ENCODE data around the gene SLC30A2. TPM values are rescaled to one million over a fixed set of nuclear protein-coding genes. Genes with fewer than 3 reads are reported as not detected.

The SLC30A2 gene
- total RNA-seq, 1 experiment from 2014 or later: 0.52 TPM

GRCh38 chr1:26041978-26042377 is 3.9 kb downstream of the SLC30A2 start:
- DNase-seq (ENCODE audit: low read depth): no peak

- no peak for DNase-seq (ENCODE audit: low read depth)
Observed at GRCh38 chr1:26041401-26041800, 4.5 kb downstream of the SLC30A2 start.

GRCh38 chr1:26038904-26039303 is 7.0 kb downstream of the SLC30A2 start:
- no peak for DNase-seq (ENCODE audit: low read depth)

- DNase-seq (ENCODE audit: low read depth): no peak
Observed at GRCh38 chr1:26038477-26038876, 7.4 kb downstream of the SLC30A2 start.

DNA sequence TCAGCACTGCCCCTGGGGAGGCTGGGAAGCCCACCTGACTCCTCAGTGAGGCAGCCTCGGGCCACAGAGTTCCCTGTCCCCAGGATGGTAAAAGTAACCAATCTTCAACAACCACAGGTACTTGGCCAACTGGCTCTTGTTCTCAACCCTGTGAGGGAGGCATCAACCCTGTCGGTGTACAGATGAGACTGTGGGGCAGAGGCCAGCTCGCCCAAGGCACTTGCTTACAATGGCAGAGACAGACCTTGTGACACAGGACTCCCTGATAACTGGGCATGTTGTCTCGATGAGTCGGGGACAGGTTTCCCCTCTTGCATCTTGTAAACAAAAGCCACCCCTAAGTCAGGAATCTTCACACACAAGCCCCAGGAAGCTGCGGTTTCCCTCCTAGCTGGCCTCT is 8.0 kb downstream of the SLC30A2 start:
- no peak for DNase-seq (ENCODE audit: low read depth)

DNA sequence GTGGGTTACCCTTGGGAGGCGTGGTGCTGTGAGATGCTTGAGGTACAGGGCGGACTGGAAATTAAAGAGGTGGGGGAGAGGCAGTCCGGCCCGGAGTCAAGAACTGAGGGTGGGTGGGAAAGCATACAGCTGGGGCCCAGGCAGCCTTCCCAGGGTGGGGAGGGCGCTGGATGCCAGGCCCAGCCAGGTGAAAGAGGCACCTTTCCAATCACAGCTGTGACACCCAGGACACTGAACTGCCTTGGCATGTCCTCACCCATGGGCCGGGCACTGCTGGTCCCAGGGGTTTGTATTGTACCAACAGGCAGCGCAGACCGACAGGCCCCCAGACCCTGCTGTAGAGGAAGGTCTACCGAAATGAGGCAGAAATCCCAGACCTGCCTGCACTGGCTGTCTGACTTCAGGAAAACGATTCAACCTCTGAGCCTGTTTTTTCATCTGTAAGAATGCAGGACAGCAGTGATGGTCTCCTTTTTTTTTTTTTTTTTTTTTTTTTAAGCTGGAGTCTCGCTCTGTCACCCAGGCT is 9.1 kb downstream of the SLC30A2 start:
- no peak for DNase-seq (ENCODE audit: low read depth)

DNA sequence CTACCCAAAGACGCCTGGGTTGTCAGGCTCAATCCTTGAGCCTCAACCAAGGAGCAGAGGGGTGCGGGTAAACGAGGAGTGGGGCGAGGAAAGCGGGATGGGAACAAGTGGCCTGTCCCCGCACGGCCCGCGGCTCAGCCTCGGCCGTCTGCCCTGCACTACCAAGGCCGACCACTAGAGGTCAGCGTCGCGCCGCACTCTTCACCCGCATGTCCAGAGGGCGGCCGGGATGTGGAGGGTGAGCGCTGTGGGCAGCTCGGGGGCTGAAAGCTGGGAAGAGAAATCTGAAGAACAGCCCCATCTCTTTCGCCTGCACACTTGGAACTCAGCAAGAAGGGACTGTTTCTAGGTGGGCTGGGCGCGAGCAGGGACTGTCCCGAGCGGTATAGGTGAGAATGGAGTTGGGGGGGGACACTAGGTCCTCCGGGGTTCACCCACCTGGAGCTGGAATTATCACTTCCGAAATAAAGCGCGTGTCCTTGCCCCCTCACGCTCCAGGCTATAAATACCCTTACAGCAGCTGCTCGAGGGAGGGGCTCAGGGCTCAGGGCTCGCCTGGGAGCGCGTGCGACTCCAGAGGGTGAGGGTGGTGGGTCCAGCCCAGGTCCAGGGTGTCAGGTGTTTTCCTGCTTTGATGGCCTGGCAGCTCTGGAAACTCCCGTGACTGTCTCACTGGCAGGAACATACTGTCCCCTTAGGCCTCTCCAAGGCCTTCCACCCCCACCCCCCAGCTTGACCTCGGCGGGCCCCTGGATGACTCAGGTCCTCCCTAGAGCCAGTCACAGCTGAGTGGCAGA is 9.8 kb downstream of the SLC30A2 start:
- DNase-seq (ENCODE audit: low read depth): peak; percentile 84

DNA sequence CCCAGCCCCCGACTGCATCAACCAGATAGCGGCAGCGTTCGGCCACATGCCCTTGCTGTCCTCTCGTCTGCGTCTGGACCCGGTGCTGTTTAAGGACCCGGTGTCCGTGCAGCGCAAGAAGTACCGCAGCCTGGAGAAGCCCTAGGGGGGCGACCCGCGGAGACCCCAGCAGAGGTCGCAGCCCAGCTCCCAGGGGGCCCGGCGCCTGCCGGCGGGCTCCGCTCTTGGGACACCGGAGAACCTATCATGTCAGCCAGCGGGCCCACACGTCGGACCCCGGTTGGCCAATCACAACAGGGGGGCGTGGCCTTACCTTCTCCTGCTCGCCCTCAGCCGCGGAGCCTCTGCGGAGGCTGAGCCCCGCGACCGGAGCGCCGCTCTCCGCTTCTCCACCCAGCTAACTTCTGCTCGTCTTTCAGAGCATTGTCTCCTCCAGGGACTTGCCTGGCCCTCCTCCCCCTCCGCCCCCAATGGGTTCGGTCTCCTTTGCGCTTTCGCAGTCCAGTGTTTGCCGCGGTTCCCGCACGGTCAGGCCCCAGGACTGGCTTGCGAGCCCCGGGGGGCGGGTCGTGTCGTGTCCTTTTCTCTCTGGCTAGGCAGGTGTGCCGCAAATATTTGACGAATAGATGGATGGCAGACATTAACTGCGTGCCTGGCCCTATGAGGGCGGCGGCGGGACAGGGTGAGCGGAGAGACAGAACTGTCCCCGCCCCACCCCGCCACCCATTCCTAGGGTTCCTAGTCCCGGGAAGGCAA is 10.5 kb downstream of the SLC30A2 start:
- peak; percentile 92 for DNase-seq (ENCODE audit: low read depth)

- DNase-seq (ENCODE audit: low read depth): no peak
Observed at GRCh38 chr1:26034504-26035202, 11.3 kb downstream of the SLC30A2 start.

- DNase-seq (ENCODE audit: low read depth): no peak
Observed at GRCh38 chr1:26032656-26033357, 13.1 kb downstream of the SLC30A2 start.

- no peak for DNase-seq (ENCODE audit: low read depth)
Observed at GRCh38 chr1:26031611-26032220, 14.2 kb downstream of the SLC30A2 start.

- DNase-seq (ENCODE audit: low read depth): no peak
Observed at GRCh38 chr1:26031196-26031595, 14.7 kb downstream of the SLC30A2 start.

DNA sequence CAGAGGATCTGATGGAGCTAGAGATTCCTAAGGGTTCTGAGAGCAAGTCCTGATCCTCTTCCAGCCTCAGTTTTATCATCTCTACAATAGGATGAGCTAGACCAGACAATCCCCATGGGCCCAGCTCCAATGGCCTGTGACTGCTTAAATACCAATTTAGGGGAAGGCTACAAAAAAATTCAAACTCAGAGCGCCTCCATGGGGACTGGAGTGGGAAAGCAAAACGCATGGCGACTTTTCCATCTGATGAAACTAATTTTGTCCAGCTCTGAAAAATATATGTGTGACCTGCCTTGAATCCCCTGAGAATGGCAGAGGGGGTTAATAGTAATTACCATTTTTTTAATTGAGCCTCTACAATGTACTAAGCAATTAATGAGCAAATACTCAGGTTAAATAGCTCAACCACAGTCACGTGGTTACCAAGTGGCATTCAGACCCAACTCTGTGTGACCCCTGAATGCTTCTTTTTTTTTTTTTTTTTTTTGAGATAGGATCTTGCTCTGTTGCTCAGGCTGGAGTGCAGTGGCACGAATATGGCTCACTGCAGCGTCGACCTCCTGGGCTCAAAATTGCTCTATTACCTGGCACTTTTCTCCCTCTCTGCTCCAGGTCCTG is 15.9 kb downstream of the SLC30A2 start:
- DNase-seq (ENCODE audit: low read depth): no peak

DNA sequence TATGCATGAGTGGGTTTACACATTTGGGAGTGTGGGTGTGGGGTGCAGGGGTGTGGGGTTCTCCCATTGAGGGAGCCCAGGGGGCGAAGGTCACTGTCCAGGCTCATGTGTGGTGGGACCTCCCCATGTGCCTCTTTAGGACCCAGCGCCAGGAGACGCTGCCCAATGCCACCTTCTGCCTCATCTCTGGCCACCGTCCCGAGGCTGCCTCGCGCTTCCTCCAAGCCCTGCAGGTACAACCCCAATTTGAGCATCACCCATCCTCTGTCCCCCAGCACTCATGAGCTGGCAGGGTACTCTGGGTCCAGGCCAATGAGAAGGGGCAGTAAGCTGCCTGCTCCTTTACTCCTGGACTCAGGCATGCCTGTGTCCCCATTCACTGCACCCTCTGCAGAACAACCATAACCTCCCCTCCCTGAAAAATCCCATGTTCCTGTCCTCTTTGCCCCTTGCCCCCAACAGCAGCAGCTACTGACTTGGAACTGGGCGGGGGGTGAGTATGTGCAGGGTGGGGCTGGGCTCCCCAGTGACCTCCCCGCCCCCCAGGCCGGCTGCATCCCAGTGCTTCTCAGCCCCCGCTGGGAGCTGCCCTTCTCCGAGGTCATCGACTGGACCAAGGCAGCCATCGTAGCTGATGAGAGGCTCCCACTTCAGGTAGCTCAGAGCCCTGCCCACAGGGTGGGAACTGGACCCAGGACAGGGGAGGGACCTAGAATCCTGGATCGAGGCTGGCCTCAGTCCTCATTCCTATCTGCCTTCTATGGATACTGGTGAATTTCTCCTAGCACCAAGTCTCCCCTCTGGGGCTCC is 16.7 kb downstream of the SLC30A2 start:
- no peak for DNase-seq (ENCODE audit: low read depth)

DNA sequence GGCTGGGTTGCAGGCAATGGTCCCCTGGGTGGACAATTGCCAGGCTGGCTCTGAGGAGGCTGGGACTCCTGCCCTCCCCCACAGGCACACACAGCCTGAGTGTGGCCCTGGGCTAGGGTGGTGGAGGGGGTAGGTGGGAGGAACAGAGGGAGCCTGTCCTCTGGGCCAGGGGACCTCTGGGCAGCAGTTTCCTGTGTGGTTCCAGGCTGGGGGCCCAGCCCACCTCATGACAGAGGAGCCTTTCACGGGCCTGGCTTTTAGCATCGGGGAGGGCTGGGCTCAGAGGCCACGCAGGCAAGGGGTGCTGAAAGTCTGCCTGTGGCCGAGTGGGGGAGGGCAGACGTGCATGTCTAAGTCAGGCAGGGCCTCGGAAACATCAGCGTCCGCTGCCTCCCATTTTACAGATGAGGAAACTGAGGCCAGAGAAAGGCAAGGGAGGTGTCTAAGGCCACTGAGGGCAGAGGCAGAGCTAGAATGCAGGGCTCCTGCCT is 17.4 kb downstream of the SLC30A2 start:
- no peak for DNase-seq (ENCODE audit: low read depth)

GRCh38 chr1:26027716-26028489 is 18.0 kb downstream of the SLC30A2 start:
- no peak for DNase-seq (ENCODE audit: low read depth)

DNA sequence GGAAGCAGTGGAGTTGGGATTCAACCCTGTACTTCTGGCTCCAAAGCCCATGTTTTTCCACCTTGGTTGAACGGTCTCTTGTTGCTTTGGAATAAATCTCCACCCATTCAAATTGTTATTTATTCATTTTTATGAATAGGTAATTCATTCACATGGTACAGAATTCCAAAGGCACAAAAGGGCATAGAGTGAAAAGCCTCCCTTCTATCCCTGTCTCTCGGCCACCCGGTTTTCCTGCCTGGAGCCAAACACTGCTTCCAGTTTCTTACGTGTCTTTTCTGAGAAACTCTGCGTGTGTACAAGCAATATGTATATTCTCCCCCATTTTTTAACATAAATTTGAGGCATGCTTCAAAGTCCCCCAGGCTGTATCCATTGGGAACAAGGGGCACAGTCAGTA is 20.4 kb downstream of the SLC30A2 start:
- DNase-seq (ENCODE audit: low read depth): no peak

DNA sequence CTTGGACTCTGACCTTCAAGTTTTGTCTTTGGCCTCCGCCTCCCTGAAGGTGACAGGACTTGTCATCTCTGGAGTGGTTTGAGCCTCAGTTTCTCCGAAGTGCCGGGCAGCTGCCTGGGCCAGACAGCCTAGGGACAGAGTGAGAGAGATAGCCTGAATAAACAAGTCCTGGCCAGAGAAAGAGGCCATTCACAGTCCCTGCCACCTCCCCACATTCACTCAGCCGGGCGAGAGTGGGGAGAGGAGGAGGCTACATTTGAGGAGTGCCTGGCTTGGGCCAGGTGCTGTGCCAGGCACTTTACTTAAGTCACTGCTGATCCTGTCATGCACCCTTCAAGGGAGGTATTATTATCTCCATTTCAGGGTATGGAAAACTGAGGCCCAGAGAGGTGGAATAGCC is 20.9 kb downstream of the SLC30A2 start:
- DNase-seq (ENCODE audit: low read depth): no peak

GRCh38 chr1:26023826-26024225 is 22.1 kb downstream of the SLC30A2 start:
- DNase-seq (ENCODE audit: low read depth): no peak
